Lower lobe of right lung (tissue), 2 donors: Measurements from ENCODE around the gene CNNM4. TPM values are rescaled to one million over a fixed set of nuclear protein-coding genes. Genes with fewer than 3 reads are reported as not detected.

Experiments used
- ATAC-seq, 2 donors: fragments of 200-7000 bp; cut with Tn5 transposase; one replicate each; pipeline ENCODE4 v1.9.1; 2020 to 2022; ENCODE audit warnings: mild to moderate bottlenecking in 2 of 2, moderate library complexity in 2 of 2
- DNase-seq: peaks from one replicate; pipeline ENCODE4 v3.0.0-alpha.2; 2020
- H3K27ac ChIP-seq: fragments of 200-600 bp; one replicate; pipeline ENCODE4 v1.8.0; 2022
- H3K27me3 ChIP-seq: fragments of 200-600 bp; one replicate; pipeline ENCODE4 v1.8.0; 2022; ENCODE audit warnings: low read depth
- H3K36me3 ChIP-seq: fragments of 200-600 bp; one replicate; pipeline ENCODE4 v1.8.0; 2022; ENCODE audit warnings: mild to moderate bottlenecking
- H3K4me1 ChIP-seq: fragments of 200-600 bp; one replicate; pipeline ENCODE4 v1.8.0; 2022
- H3K4me3 ChIP-seq: fragments of 200-600 bp; one replicate; pipeline ENCODE4 v1.8.0; 2022; ENCODE audit warnings: mild to moderate bottlenecking
- H3K9me3 ChIP-seq: fragments of 200-600 bp; one replicate; pipeline ENCODE4 v1.8.0; 2022
- intact Hi-C: fragments of 100-400 bp; cut with DNase I; formaldehyde crosslinking; loops from one replicate; pipeline ENCODE4 v1.11.0; 2022
- total RNA-seq: library from RNA; stranded (reverse); fragmentation: NEBNext Ultra II Directional; extraction: Animal tissue kit (Norgen Biotek cat#: 25700); gene quantifications from one replicate; pipeline ENCODE4 v1.2.1, GENCODE V29; 2021
- TF ChIP-seq, protein P1 (sequence below): fragments of 200-600 bp; IDR thresholded peaks from one replicate; pipeline ENCODE4 v1.8.0; 2022; ENCODE audit warnings: antibody characterized with exemption, mild to moderate bottlenecking
- donor health status: DM: no; HTN: yes; CAD: no; lungs with severe emphysema.

Gene CNNM4
- total RNA-seq, 1 donor from 2014 or later, result 15.7 TPM

DNA sequence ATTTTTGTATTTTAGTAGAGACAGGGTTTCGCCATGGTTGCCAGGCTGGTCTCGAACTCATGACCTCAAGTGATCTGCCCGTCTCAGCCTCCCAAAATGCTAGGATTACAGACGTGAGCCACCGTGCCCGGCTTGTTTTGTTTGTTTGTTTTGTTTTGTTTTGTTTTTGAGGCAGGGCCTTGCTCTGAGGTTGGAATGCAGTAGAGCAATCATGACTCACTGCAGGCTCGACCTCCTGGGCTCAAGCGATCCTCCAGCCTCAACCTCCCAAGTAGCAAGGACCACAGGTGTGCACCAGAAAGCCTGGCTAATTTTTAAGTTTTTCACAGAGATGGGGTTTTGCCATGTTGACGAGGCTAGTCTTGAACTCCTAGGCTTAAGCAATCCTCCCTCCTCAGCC, 8.9 kb upstream of the CNNM4 start:
- ATAC-seq, result no peak
- TF ChIP-seq, protein P1, sequence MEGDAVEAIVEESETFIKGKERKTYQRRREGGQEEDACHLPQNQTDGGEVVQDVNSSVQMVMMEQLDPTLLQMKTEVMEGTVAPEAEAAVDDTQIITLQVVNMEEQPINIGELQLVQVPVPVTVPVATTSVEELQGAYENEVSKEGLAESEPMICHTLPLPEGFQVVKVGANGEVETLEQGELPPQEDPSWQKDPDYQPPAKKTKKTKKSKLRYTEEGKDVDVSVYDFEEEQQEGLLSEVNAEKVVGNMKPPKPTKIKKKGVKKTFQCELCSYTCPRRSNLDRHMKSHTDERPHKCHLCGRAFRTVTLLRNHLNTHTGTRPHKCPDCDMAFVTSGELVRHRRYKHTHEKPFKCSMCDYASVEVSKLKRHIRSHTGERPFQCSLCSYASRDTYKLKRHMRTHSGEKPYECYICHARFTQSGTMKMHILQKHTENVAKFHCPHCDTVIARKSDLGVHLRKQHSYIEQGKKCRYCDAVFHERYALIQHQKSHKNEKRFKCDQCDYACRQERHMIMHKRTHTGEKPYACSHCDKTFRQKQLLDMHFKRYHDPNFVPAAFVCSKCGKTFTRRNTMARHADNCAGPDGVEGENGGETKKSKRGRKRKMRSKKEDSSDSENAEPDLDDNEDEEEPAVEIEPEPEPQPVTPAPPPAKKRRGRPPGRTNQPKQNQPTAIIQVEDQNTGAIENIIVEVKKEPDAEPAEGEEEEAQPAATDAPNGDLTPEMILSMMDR, result no peak
- no peaks in the 10 kb centered on the region for H3K36me3 ChIP-seq

DNA sequence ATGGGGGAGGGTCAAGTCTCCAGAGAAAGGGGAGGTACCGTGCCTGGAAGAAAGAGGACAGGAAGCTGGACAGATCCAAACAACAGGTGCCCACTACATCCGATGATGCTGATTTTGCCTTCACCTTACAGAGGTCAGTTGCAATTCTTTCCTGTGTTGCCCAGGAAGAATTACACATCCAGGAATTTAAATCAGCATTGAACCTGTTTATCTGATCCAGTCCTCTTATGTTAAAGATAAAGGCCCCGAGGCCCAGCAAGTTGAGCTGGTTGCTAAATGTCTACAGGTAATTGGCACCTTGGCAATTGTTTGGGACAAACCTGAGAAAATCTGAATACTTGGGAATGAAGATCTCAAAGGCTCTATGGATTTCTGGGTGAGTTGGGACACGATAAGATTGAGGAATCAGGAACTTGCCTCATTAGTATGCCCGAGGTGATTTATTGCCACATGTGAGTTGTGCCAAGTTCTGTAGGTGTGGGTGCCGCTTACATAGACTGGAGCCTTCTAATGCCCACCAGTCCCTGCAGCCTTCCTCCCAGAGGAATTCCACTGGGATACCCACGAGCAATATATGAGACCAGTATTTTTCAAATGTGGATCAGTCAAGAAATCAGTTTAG, 6.9 kb upstream of the CNNM4 start:
- H3K27ac ChIP-seq, result no peak overlapping the region
- H3K36me3 ChIP-seq, result no peaks in the 10 kb centered on the region
- H3K4me1 ChIP-seq, result no peaks in the 10 kb centered on the region
- H3K4me3 ChIP-seq, result no peak overlapping the region
- DNase-seq, result no peak
- H3K27me3 ChIP-seq, result no peaks in the 10 kb centered on the region
- no peak for ATAC-seq
- no peaks in the 10 kb centered on the region for H3K9me3 ChIP-seq
- intact Hi-C loops, result no loop called here
- TF ChIP-seq, protein P1, result no peak

More for the DNA sequence above, 8.9 kb upstream of the CNNM4 start:
- H3K4me1 ChIP-seq, result no peaks in the 10 kb centered on the region
- H3K27me3 ChIP-seq, result no peaks in the 10 kb centered on the region
- DNase-seq, result no peak
- H3K27ac ChIP-seq, result no peak overlapping the region
- no peak overlapping the region for H3K4me3 ChIP-seq
- intact Hi-C loops, result no loop called here
- H3K9me3 ChIP-seq, result no peaks in the 10 kb centered on the region

DNA sequence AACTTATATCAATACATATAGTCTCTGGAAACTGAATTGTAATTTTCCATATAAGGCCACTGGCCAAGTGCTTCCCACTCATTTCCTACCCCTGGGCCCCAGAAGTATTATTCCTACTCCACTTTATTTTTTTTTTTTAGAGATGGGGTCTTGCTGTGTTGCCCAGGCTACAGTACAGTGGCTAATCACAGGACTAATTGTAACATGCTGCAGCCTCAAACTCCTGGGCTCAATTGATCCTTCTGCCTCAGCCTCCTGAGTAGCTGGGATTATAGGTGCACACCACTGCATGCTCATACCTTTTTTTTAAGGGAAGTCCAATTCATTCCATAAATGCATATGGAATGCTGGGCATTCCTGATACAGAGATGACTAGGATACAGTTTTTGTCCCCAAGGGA, 6.4 kb upstream of the CNNM4 start:
- no peaks in the 10 kb centered on the region for H3K27me3 ChIP-seq
- intact Hi-C loops, result no loop called here
- TF ChIP-seq, protein P1, result no peak
- H3K36me3 ChIP-seq, result no peaks in the 10 kb centered on the region
- H3K27ac ChIP-seq, result no peak overlapping the region
- no peaks in the 10 kb centered on the region for H3K9me3 ChIP-seq
- DNase-seq (no peak), ATAC-seq (no peak)
- no peak overlapping the region for H3K4me3 ChIP-seq
- no peaks in the 10 kb centered on the region for H3K4me1 ChIP-seq

DNA sequence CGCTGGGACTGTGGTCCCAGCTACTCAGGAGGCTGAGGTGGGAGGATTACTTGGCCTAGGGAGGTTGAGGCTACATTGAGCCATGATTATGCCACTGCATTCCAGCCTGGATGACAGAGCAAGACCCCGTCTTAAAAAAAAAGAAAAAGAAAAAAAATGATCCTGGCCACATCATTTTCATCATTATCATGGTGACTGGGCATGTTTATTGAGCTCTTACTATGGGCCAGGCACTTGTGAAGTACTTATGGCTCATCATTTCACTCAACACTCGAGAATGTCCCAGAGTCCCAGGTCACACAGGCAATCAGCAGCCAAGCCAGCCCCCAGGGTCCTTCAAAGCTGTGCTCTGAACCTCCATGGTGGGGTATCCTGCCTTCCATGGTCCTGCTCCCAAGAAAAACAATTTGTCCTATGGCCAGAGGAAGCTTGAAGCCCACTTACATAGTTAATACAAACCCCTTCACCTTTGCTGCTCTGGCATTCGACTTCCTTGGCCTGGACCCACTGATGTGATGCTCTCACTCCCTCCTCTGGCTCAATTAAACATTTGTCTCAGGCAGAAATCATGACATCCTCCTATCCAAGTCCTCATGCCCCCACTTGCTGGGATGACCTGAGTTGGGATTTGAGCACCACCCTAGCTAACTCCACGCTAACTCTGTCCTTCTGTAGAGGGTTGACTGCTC, 3.8 kb upstream of the CNNM4 start:
- ATAC-seq, result no peak
- Histone ChIP-seq H3K36me3 (no peaks in the 10 kb centered on the region), H3K27ac (no peak overlapping the region), H3K9me3 (no peaks in the 10 kb centered on the region), H3K4me3 (no peak overlapping the region), H3K4me1 (peaks cover 16% of the 10 kb centered on the region), H3K27me3 (no peaks in the 10 kb centered on the region)
- intact Hi-C loops, result no loop called here
- DNase-seq, result no peak
- TF ChIP-seq, protein P1, result no peak

DNA sequence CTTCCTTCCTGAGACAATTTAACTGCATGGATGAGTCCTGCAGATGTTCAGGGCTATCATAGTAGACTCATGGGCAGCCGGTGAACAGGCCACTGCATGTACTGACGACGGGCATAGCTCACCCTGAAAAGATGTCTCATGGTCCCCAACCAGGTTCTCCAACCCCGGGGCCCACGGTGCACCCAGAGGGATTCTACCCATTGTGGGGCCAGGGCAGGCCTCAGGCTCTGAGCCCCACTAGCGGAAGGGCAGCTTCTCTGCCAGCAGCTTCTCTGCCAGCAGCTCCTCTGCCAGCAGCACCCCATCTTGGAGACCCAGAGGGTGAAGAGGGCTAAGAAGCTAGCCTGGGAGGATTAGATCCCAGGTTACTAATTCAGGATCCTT, 3.2 kb upstream of the CNNM4 start:
- H3K4me1 ChIP-seq, result peaks cover 22% of the 10 kb centered on the region
- no peak overlapping the region for H3K4me3 ChIP-seq
- no peaks in the 10 kb centered on the region for H3K9me3 ChIP-seq
- ATAC-seq (no peak), DNase-seq (no peak)
- TF ChIP-seq, protein P1, result no peak
- no peaks in the 10 kb centered on the region for H3K36me3 ChIP-seq
- intact Hi-C loops, result no loop called here
- H3K27me3 ChIP-seq, result no peaks in the 10 kb centered on the region
- H3K27ac ChIP-seq, result no peak overlapping the region
